GM23248 (cell line): ENCODE data around the gene GSTP1.

Experiments used
- EZH2 ChIP-seq: fragments of 200-600 bp; sonication (generic); IDR thresholded peaks from 2 replicates; pipeline ENCODE4 v1.6.1; 2018; ENCODE audit warnings: antibody characterized with exemption, mild to moderate bottlenecking; ENCODE audit not compliant: insufficient read depth, poor library complexity, severe bottlenecking
- EZH2phosphoT487 ChIP-seq: fragments of 200-600 bp; sonication (generic); IDR thresholded peaks from 2 replicates; pipeline ENCODE4 v1.6.1; 2018; ENCODE audit warnings: antibody characterized with exemption, moderate library complexity, mild to moderate bottlenecking, low read depth; ENCODE audit not compliant: insufficient read depth

DNA sequence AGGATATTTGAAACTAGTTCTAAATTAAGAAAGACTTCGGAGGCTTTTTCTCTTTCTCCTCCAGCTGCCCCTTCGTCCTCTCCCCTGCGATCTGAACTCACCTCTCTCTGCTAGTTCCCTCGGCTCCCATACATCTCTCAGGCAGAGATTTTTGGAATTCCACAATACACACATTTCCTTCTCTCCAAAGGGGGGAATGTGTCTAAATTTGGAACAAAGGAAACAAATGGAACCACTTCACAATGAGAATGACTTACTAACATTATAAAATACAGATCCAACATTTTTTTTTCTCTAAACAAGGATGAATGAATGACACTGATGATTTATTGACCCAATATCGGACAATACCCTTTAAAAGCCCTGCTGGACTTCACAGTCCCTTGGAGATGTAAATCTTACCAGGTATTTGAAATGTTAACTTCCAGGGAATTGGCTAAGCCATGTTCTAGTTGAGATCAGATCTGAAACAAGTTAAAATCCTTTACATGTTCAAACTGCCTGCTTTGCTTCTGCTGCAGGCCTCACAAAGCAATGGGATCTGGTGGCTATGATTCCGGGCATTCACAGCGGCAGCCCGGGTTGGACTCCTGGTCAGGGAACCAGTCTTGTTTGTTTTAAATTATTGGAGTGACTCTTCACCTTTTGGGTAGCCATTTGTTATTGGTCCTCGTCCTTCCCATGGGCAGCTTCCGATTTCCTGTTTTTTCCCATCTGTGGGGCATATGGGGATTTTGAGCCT lies 20.5 kb upstream of the GSTP1 start:
- TF ChIP-seq EZH2, result no peak
- TF ChIP-seq EZH2phosphoT487, result no peak
